ENCODE results near the gene MYD88. TPM values are rescaled to one million over a fixed set of nuclear protein-coding genes. Genes with fewer than 3 reads are reported as not detected.

The MYD88 gene
- total and polyA plus RNA-seq, 9 of the 15 experiments (the other 6 are each of a cell fraction or from before 2014, with no cell fraction given), result 3.2 to 47.3 (median 27.6) TPM

GRCh38 chr3:38164952-38165721, 26.7 kb downstream of the MYD88 start, which contains the start of gene OXSR1 (continued):
- TF ChIP-seq RBM22 (IDR thresholded peaks at IDR 0.05; ENCODE audit: low read depth, low read length, poor library complexity, severe bottlenecking), result no peak
- TF ChIP-seq HDAC3 (IDR thresholded peaks at IDR 0.05; ENCODE audit: borderline replicate concordance, partially characterized antibody), result no peak
- TF ChIP-seq GABPA (tag; conservative IDR thresholded peaks at IDR 0.05; ENCODE audit: low read depth), result peak; percentile 97
- TF ChIP-seq ZNF146 (CRISPR knock-in tag; IDR thresholded peaks at IDR 0.05; ENCODE audit: unreplicated experiment), result no peak
- TF ChIP-seq, protein P1, sequence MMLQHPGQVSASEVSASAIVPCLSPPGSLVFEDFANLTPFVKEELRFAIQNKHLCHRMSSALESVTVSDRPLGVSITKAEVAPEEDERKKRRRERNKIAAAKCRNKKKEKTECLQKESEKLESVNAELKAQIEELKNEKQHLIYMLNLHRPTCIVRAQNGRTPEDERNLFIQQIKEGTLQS (IDR thresholded peaks at IDR 0.05), result peak; percentile 98
- TF ChIP-seq, protein P1 (CRISPR knock-in tag; conservative IDR thresholded peaks at IDR 0.05), result 0 out of 2 replicates have a peak, but pooled peaks have one; percentile 56
- TF ChIP-seq HDAC1 (IDR thresholded peaks at IDR 0.05), result peak in 1 of 2 experiments; percentile 90; a peak in 1 of 4 replicates
- no peak for TF ChIP-seq ZNF740 (CRISPR knock-in tag; IDR thresholded peaks at IDR 0.05)
- TF ChIP-seq ZNF740 (tag; IDR thresholded peaks at IDR 0.05), result no peak
- peak; percentile 79 for TF ChIP-seq ZNF134 (CRISPR knock-in tag; conservative IDR thresholded peaks at IDR 0.05)
- TF ChIP-seq ZSCAN29 (IDR thresholded peaks at IDR 0.05), result no peak
- peak; percentile 80; the same call in 1 of the 2 replicates for TF ChIP-seq ATF2 (CRISPR knock-in tag; IDR thresholded peaks at IDR 0.05)
- TF ChIP-seq ZNF143 (CRISPR knock-in tag; IDR thresholded peaks at IDR 0.05), result no peak
- peak; percentile 78; the same call in 1 of the 2 replicates for TF ChIP-seq FOXP1 (CRISPR knock-in tag; IDR thresholded peaks at IDR 0.05)
- TF ChIP-seq ZFP1 (CRISPR knock-in tag; IDR thresholded peaks at IDR 0.05), result no peak
- no peak for TF ChIP-seq HMG20B (CRISPR knock-in tag; IDR thresholded peaks at IDR 0.05)
- TF ChIP-seq FOXJ3 (CRISPR knock-in tag; IDR thresholded peaks at IDR 0.05), result no peak
- no peak for TF ChIP-seq ZNF75A (CRISPR knock-in tag; IDR thresholded peaks at IDR 0.05)
- TF ChIP-seq STAT5A (IDR thresholded peaks at IDR 0.05; ENCODE audit: borderline replicate concordance, low read length), result peak; percentile 27; the same call in 1 of the 2 replicates
- no peak for TF ChIP-seq PRMT5 (CRISPR knock-in tag; IDR thresholded peaks at IDR 0.05)
- no peak for TF ChIP-seq SLC30A9 (CRISPR knock-in tag; IDR thresholded peaks at IDR 0.05)
- no peak for TF ChIP-seq ZNF436 (CRISPR knock-in tag; IDR thresholded peaks at IDR 0.05)
- no peak for TF ChIP-seq LARP7 (IDR thresholded peaks at IDR 0.05)
- no peak for TF ChIP-seq ZNF12 (CRISPR knock-in tag; IDR thresholded peaks at IDR 0.05)
- TF ChIP-seq CSDE1 (IDR thresholded peaks at IDR 0.05), result peak; percentile 93 to 97
